Activated naive CD4-positive, alpha-beta T cell treated with anti-CD3 and anti-CD28 coated beads for 36 hours (primary cell): ENCODE results near the gene ROMO1. TPM values are rescaled to one million over a fixed set of nuclear protein-coding genes. Genes with fewer than 3 reads are reported as not detected.
"Not testable (repeated sequence)": the region's sequence is repeated elsewhere in the genome, so short reads cannot be mapped to it uniquely, and the experiment has no call there.

Experiments used
- CTCF ChIA-PET: fragments of 350-600 bp; sonication (Branson Sonifier 250); formaldehyde crosslinking; loops from one replicate; lab custom pipeline; 2021; ENCODE audit warnings: antibody characterized with exemption; lab: Charles Lee
- DNase-seq: peaks from one replicate; pipeline ENCODE4 v3.0.0-alpha.2; 2020
- H3K27ac Mint-ChIP-seq: one replicate; pipeline ENCODE4 v1.8.0; 2021; ENCODE audit warnings: mild to moderate bottlenecking, mixed read lengths
- H3K27me3 Mint-ChIP-seq: one replicate; pipeline ENCODE4 v1.8.0; 2021; ENCODE audit warnings: low read depth, mixed read lengths
- H3K36me3 Mint-ChIP-seq: one replicate; pipeline ENCODE4 v1.8.0; 2021; ENCODE audit warnings: low read depth, mixed read lengths
- H3K4me1 Mint-ChIP-seq: one replicate; pipeline ENCODE4 v1.8.0; 2021; ENCODE audit warnings: low read depth, mixed read lengths
- H3K4me3 Mint-ChIP-seq: one replicate; pipeline ENCODE4 v1.8.0; 2021; ENCODE audit warnings: mild to moderate bottlenecking, moderate library complexity, mixed read lengths
- H3K9me3 Mint-ChIP-seq: one replicate; pipeline ENCODE4 v1.8.0; 2021; ENCODE audit warnings: mixed read lengths
- intact Hi-C: fragments of 100-400 bp; cut with micrococcal nuclease; formaldehyde crosslinking; loops from one replicate; pipeline ENCODE4 v1.15.1; 2023
- total RNA-seq, 2 experiments: library from RNA; stranded (reverse); gene quantifications; one replicate each; pipeline ENCODE4 v1.2.3, GENCODE V29; 2021

Gene ROMO1
- total RNA-seq, 2 experiments from 2014 or later: 120 to 134 TPM

DNA sequence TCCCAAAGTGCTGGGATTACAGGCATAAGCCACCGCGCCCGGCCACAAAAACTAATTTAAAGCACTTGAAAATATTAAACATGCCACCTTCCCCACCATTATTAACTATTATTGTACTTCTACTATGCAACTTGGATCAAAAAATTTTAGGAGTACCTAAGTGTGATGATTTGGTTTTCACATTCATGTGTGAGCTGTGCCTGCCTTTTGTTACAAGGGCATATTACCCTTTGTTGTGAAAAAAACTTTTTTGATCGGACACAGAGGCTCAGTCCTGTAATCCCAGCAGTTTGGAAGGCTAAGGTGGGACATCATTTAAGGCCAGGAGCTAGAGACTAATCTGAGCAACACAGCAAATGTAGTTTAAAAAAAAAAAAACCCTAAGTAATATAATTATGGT lies 17.1 kb downstream of the ROMO1 start:
- no peak overlapping the region for H3K27ac Mint-ChIP-seq
- peaks cover 47% of the 10 kb centered on the region for H3K4me1 Mint-ChIP-seq
- H3K27me3 Mint-ChIP-seq: no peaks in the 10 kb centered on the region
- no peak overlapping the region for H3K4me3 Mint-ChIP-seq
- H3K9me3 Mint-ChIP-seq: no peaks in the 10 kb centered on the region
- CTCF ChIA-PET: no interaction called here
- intact Hi-C loops: no loop called here
- DNase-seq: no peak
- H3K36me3 Mint-ChIP-seq: peaks cover 60% of the 10 kb centered on the region

DNA sequence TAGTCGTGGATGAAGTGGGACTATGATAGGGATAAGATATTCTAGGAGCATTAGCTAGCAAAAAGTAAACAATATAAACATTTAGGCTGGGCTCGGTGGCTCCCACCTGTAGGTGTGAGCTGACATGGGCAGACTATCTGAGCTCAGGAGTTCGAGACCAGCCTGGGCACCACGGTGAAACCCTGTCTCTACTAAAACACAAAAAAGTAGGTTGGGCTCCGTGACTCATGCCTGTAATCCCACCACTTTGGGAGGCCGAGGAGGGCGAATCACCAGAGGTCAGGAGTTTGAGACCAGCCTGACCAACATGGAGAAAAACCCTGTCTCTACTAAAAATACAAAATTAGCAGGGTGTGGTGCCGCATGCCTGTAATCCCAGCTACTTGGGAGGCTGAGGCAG lies 19.1 kb downstream of the ROMO1 start:
- CTCF ChIA-PET: interaction anchor here (0.6 to 1.1 kb wide), 3 partner anchors 12 to 151 kb away, joined by 3 to 4 read pairs (median 3); no protein-coding TSS in a partner anchor
- DNase-seq, H3K27ac Mint-ChIP-seq, H3K4me3 Mint-ChIP-seq, H3K9me3 Mint-ChIP-seq, intact Hi-C loops, H3K27me3 Mint-ChIP-seq: not testable (repeated sequence)
- peaks cover 64% of the 10 kb centered on the region for H3K36me3 Mint-ChIP-seq
- H3K4me1 Mint-ChIP-seq: peaks cover 46% of the 10 kb centered on the region

DNA sequence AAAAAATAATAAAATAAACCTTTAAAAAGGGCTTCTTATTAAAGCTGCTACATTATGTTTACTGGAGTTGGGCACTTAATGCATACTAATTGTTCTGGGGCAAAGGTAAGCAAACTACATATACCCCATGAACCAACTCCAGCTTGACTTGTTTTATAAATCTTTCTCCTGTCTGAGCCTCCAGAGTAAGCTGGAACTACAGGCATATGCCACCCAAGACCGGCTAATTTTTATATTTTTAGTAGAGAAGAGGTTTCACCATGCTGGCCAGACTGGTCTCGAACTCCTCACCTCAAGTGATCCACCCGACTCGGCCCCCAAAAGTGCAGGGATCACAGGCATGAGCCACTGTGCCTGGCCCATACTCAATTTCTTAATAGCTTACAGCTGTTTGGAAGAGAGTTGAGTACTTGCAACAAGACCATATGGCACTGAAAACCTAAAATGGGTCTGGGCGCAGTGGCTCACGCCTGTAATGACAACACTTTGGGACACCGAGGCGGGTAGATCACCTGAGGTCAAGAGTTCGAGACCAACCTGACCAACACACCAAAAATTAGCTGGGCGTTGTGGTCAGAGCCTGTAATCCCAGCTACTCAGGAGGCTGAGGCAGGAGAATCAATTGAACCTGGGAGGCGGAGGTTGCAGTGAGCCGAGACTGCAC lies 19.9 kb downstream of the ROMO1 start:
- Mint-ChIP-seq H3K36me3 (peaks cover 57% of the 10 kb centered on the region), H3K4me3 (no peak overlapping the region), H3K4me1 (peaks cover 41% of the 10 kb centered on the region), H3K9me3 (no peaks in the 10 kb centered on the region), H3K27me3 (no peaks in the 10 kb centered on the region), H3K27ac (no peak overlapping the region)
- DNase-seq: no peak
- CTCF ChIA-PET: interaction anchor here (0.7 to 1.1 kb wide), 2 partner anchors 11 to 132 kb away, joined by 3 to 4 read pairs; no protein-coding TSS in a partner anchor
- intact Hi-C loops: no loop called here

DNA sequence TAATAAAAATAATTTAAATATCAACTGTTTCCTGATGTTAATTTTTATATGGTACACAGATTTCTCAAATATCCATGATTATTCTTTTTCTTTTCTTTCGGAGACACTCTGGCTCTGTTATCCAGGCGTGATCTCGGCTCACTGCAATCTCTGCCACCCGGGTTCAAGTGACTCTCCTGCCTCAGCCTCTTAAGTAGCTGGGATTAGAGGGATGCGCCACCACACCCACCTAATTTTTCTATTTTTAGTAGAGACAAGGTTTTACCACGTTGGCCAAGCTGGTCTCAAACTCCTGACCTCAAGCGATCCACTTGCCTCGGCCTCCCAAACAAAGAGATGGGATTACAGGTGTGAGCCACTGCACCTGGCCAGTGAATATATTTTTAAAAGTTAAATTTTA lies 20.5 kb downstream of the ROMO1 start:
- Mint-ChIP-seq H3K27me3 (no peaks in the 10 kb centered on the region), H3K4me3 (no peak overlapping the region), H3K27ac (no peak overlapping the region), H3K36me3 (peaks cover 59% of the 10 kb centered on the region), H3K9me3 (no peaks in the 10 kb centered on the region), H3K4me1 (peaks cover 42% of the 10 kb centered on the region)
- DNase-seq: no peak
- CTCF ChIA-PET: no interaction called here
- intact Hi-C loops: no loop called here

DNA sequence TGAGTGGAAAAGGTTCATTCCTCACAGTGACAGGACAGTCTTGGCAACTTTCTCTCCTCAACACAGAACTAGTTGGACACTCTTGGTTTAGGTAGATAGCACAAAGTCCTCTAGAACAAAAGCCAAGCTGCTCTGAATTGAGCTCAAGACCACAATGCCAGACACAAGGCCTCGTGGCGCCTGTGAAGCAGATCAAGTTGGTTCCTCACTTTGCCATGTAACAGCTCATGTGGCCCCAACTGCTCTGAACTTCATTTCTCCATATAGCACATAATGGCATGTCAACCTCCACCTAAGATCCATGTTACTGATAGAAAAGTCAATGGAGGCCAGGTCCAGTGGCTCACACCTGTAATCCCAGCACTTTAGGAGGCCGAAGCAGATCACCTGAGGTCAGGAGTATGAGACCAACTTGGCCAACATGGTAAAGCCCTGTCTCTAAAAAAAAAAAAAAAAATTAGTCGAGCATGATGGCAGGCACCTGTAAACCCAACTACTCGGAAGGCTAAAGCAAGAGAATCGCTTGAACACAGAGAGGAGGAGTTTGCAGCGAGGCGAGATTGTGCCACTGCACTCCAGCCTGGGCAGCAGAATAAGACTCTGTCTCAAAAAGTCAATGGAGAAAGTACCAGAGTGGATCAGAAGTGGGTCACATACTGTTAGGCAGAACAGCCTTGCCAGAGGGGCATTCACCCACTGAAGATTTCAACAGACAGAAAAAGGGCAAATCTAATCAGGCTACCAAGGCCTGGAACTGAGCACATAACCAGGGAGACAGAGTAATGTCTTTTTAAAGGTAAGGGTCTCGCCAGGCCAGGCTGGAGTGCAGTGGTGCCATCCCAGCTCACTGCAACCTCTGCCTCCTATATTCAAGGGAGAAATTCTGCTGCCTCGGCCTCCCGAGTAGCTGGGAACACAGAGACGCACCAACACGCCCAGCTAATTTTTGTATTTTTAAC lies 21.2 kb downstream of the ROMO1 start:
- peaks cover 62% of the 10 kb centered on the region for H3K36me3 Mint-ChIP-seq
- no peak for DNase-seq
- H3K9me3 Mint-ChIP-seq: no peaks in the 10 kb centered on the region
- peak overlapping the region; percentile 4 for H3K27ac Mint-ChIP-seq
- intact Hi-C loops: no loop called here
- CTCF ChIA-PET: no interaction called here
- H3K4me3 Mint-ChIP-seq: no peak overlapping the region
- H3K4me1 Mint-ChIP-seq: peaks cover 44% of the 10 kb centered on the region
- H3K27me3 Mint-ChIP-seq: no peaks in the 10 kb centered on the region

DNA sequence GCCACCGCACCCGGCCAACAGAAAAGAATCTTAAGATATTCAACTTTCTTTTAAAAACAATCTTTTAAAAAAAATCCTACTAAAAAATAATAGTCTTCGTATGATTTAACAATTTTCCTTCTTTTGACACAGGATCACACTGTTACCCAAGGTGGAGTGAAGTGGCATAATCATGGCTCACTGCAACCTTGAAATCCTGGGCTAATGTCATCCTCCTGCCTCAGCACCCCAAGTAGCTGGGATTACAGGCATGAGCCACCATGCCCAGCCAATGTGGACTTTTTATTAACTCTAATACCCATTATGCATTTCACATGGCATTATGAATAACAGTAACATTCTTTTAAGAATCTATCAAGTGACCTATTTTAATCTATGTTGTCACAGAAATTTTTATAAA lies 22.0 kb downstream of the ROMO1 start:
- Mint-ChIP-seq H3K27ac (no peak overlapping the region), H3K36me3 (peaks cover 59% of the 10 kb centered on the region), H3K4me3 (no peak overlapping the region), H3K4me1 (peaks cover 45% of the 10 kb centered on the region), H3K27me3 (no peaks in the 10 kb centered on the region), H3K9me3 (no peaks in the 10 kb centered on the region)
- no peak for DNase-seq
- intact Hi-C loops: no loop called here
- CTCF ChIA-PET: no interaction called here

DNA sequence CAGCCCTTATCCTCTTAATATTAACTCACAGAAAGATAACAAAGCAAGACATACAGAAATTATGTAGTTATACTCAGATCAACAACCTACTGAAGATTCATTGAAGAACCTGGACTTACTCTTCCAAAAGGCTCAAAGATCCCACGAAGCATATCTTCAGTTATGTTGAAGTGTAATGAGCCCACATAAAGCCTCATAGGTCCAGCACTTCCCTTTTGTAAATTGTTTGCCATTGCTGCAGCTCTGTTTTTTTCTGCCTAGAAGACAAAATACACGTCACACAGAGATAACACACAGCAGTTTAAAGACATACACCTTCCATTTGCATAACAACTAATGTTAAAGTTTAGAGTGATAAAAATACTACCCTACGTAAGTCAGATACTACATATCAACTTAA lies 22.4 kb downstream of the ROMO1 start:
- no peak for DNase-seq
- peak overlapping the region; percentile 44 for H3K27ac Mint-ChIP-seq
- H3K9me3 Mint-ChIP-seq: no peaks in the 10 kb centered on the region
- H3K27me3 Mint-ChIP-seq: no peaks in the 10 kb centered on the region
- CTCF ChIA-PET: no interaction called here
- H3K4me1 Mint-ChIP-seq: peaks cover 45% of the 10 kb centered on the region
- H3K4me3 Mint-ChIP-seq: no peak overlapping the region
- H3K36me3 Mint-ChIP-seq: peaks cover 61% of the 10 kb centered on the region
- intact Hi-C loops: no loop called here

DNA sequence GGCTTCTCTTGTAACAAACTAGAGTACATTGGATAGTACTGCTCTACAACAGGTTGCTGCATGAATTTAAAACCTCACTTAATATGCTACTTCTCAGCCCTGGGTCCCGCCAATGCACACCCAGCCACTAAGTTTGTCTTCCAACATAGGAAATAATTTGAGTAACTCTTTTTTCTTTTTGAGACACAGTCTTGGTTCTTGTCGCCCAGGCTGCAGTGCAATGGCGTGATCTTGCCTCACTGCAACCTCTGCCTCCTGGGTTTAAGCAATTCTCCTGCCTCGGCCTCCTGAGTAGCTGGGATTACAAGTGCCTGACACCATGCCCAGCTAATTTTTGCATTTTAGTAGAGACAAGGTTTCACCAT lies 24.1 kb downstream of the ROMO1 start:
- H3K9me3 Mint-ChIP-seq, H3K4me3 Mint-ChIP-seq, intact Hi-C loops, DNase-seq, H3K27me3 Mint-ChIP-seq, H3K27ac Mint-ChIP-seq: not testable (repeated sequence)
- CTCF ChIA-PET: interaction anchor here (1.4 to 1.5 kb wide), 2 partner anchors 14 to 16 kb away, joined by 3 read pairs; no protein-coding TSS in a partner anchor
- Mint-ChIP-seq H3K4me1 (peaks cover 46% of the 10 kb centered on the region), H3K36me3 (peaks cover 54% of the 10 kb centered on the region)

DNA sequence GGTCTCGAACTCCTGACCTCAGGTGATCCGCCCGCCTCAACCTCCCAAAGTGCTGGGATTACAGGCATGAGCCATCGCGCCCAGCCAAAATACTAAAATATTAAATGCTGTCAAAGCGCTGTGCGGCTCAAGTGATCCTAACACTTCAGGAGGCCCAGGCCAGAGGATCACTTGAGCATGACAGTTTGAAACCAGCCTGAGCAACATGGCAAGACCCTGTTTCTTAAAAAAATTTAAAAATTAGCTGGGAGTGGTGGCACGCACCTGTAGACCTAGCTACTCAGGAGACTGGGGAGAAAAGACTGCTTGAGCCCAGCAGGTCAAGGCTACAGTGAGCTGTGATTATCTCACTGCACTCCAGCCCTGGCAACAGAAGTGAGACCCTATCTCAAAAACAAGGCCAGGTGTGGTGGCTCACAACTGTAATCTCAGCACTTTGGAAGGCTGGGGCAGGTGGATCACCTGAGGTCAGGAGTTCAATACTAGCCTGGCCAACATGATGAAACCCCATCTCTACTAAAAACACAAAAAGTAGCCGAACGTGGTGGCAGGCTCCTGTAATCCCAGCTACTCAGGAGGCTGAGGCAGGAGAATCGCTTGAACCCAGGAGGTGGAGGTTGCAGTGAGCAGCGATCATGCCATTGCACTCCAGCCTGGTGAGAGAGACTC lies 24.6 kb downstream of the ROMO1 start:
- DNase-seq, H3K27me3 Mint-ChIP-seq, intact Hi-C loops, H3K4me3 Mint-ChIP-seq, H3K27ac Mint-ChIP-seq, H3K9me3 Mint-ChIP-seq: not testable (repeated sequence)
- CTCF ChIA-PET: interaction anchor here (1.4 to 1.5 kb wide), 2 partner anchors 14 to 16 kb away, joined by 3 read pairs; no protein-coding TSS in a partner anchor
- Mint-ChIP-seq H3K4me1 (peaks cover 46% of the 10 kb centered on the region), H3K36me3 (peaks cover 54% of the 10 kb centered on the region)

DNA sequence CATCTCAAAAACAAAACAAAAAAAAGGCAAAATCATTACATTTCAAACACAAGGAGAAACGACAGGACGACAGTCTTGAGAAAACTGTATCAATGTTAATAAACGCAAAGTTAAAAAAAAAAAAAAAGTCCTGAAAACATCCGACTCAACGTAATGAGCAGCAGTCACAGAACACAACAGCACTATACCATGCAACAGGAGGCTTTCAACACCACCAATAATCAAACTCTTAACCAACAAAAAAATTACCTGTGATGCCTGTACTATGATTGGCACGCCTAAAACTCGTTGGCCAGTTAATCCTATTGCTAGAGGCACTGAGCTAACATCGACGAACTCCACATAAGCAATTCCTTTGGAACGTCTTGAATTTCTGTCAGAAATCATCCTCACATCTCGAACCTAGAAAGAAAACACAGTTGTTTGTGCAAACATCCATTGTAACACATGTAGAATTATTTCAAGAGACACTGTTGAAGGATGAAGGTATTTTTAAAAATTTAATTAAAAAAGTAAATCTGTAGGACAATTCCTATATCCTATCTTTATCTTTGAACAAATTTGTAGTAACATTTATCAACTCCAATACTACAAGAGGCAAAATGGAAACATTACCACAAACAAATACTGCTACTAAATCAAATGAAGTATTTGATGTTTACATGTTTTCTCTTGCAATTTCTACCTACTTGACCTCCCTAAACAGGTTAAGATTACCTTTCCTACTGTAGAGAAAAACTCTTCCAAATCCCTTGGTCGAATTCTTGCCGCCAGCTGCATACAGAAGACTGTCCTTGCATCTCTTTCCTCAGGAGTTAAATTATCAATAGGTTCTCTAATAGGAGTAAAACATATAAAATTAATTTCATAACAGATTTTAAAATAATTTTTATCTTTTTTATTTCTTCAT lies 25.4 kb downstream of the ROMO1 start:
- H3K36me3 Mint-ChIP-seq: peaks cover 54% of the 10 kb centered on the region
- no peak overlapping the region for H3K4me3 Mint-ChIP-seq
- CTCF ChIA-PET: interaction anchor here (1.5 kb wide), 1 partner anchor 15 kb away, joined by 3 read pairs; no protein-coding TSS in a partner anchor
- DNase-seq: no peak
- H3K9me3 Mint-ChIP-seq: no peaks in the 10 kb centered on the region
- peaks cover 44% of the 10 kb centered on the region for H3K4me1 Mint-ChIP-seq
- H3K27ac Mint-ChIP-seq: no peak overlapping the region
- H3K27me3 Mint-ChIP-seq: no peaks in the 10 kb centered on the region
- intact Hi-C loops: no loop called here

DNA sequence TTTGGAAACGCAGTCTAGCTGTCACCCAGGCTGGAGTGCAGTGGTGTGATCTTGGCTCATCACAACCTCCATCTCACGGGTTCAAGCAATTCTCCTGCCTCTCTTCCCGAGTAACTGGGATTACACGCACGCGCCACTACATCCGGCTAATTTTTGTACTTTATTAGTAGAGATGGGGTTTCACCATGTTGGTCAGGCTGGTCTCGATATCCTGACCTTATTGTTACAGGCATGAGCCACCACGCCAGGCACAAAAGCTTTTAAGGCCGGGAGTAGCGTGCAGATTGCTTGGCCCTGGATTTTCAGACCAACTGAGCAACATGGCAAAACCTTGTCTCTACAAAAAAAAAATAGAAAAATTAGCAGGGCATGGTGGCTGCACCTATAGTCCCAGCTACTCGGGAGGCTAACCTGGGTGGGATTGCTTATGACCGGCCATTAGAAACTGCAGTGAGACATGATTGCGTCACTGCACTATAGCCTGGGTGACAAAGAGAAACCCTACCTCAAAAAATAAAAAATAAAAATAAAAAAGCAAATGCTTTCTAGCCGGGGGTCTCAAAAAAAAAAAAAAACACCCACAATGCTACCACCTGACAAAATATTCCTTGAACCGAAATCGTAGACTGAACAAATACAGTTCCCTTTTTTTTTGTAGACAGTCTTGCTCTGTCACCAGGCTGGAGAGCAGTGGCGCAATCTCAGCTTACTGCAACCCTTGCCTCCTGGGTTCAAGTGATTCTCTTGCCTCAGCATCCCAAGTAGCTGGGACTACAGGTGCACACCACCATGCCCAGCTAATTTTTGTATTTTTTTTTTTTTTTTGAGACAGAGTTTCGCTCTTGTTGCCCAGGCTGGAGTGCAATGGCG lies 27.9 kb downstream of the ROMO1 start:
- H3K9me3 Mint-ChIP-seq: no peaks in the 10 kb centered on the region
- H3K4me3 Mint-ChIP-seq: no peak overlapping the region
- CTCF ChIA-PET: no interaction called here
- peaks cover 39% of the 10 kb centered on the region for H3K4me1 Mint-ChIP-seq
- intact Hi-C loops: no loop called here
- no peaks in the 10 kb centered on the region for H3K27me3 Mint-ChIP-seq
- DNase-seq: no peak
- peaks cover 45% of the 10 kb centered on the region for H3K36me3 Mint-ChIP-seq
- peak overlapping the region; percentile 1 for H3K27ac Mint-ChIP-seq
